Liver (tissue), 9 donors: ENCODE results near the gene NKIRAS1. TPM values are rescaled to one million over a fixed set of nuclear protein-coding genes. Genes with fewer than 3 reads are reported as not detected.

Experiments used
- DNase-seq: peaks from one replicate; pipeline ENCODE4 v3.0.0-alpha.2; 2017; ENCODE audit warnings: low spot score
- H3K27ac ChIP-seq, 2 donors: one replicate each; pipeline ENCODE4 v1.7.0; 2013; ENCODE audit warnings: inconsistent platforms in 2 of 2, low read length in 2 of 2, control low read depth in 1 of 2, low read depth in 1 of 2, mild to moderate bottlenecking in 1 of 2
- H3K27me3 ChIP-seq, 4 donors: one replicate each; pipeline versions ENCODE4 v1.6.1 to v1.7.0; 2013; ENCODE audit warnings: low read length in 3 of 4, inconsistent platforms in 1 of 4, mild to moderate bottlenecking in 1 of 4, moderate library complexity in 1 of 4; ENCODE audit not compliant: control insufficient read depth in 4 of 4, insufficient read depth in 4 of 4
- H3K36me3 ChIP-seq, 4 donors: one replicate each; pipeline versions ENCODE4 v1.6.1 to v1.7.0; 2013; ENCODE audit warnings: low read length in 3 of 4, mild to moderate bottlenecking in 3 of 4, low read depth in 1 of 4, moderate library complexity in 1 of 4; ENCODE audit not compliant: control insufficient read depth in 4 of 4, insufficient read depth in 3 of 4
- H3K4me1 ChIP-seq, 4 donors: one replicate each; pipeline versions ENCODE4 v1.6.1 to v1.7.0; 2013; ENCODE audit warnings: low read length in 3 of 4, mild to moderate bottlenecking in 3 of 4, moderate library complexity in 1 of 4; ENCODE audit not compliant: control insufficient read depth in 4 of 4, insufficient read depth in 4 of 4
- H3K4me3 ChIP-seq, 3 donors: one replicate each; pipeline versions ENCODE4 v1.6.1 to v1.7.0; 2013; ENCODE audit warnings: low read length in 3 of 3, control low read depth in 1 of 3, low read depth in 1 of 3, mild to moderate bottlenecking in 1 of 3
- H3K9ac ChIP-seq, 2 donors: one replicate each; pipeline ENCODE4 v1.7.0; 2013; ENCODE audit warnings: low read length in 2 of 2, mild to moderate bottlenecking in 2 of 2, moderate library complexity in 2 of 2, control low read depth in 1 of 2, low read depth in 1 of 2
- H3K9me3 ChIP-seq, 4 donors: one replicate each; pipeline versions ENCODE4 v1.6.1 to v1.7.0; 2013; ENCODE audit warnings: low read length in 3 of 4; ENCODE audit not compliant: control insufficient read depth in 4 of 4
- EGR1 ChIP-seq, 2 donors: IDR thresholded peaks; 2 replicates each; pipeline ENCODE4 v1.6.1; 2016 to 2018; ENCODE audit warnings: antibody characterized with exemption in 2 of 2, low read depth in 2 of 2
- FOXA1 ChIP-seq: IDR thresholded peaks from 2 replicates; pipeline ENCODE4 v1.6.1; 2016; ENCODE audit warnings: antibody characterized with exemption
- FOXA2 ChIP-seq: IDR thresholded peaks from 2 replicates; pipeline ENCODE4 v1.6.1; 2016; ENCODE audit warnings: antibody characterized with exemption
- GABPA ChIP-seq, 2 donors: IDR thresholded peaks in 1 of 2; conservative IDR thresholded peaks in 1 of 2; 2 replicates each; pipeline ENCODE4 v1.6.1; 2016; ENCODE audit warnings: antibody characterized with exemption in 2 of 2, mild to moderate bottlenecking in 1 of 2, moderate library complexity in 1 of 2
- HNF4A ChIP-seq, 2 donors: conservative IDR thresholded peaks; 2 replicates each; pipeline ENCODE4 v1.6.1; 2016; ENCODE audit warnings: antibody characterized with exemption in 2 of 2, mild to moderate bottlenecking in 2 of 2
- HNF4G ChIP-seq: IDR thresholded peaks from 2 replicates; pipeline ENCODE4 v1.6.1; 2016; ENCODE audit warnings: antibody characterized with exemption
- JUND ChIP-seq, 2 donors: IDR thresholded peaks; 2 replicates each; pipeline ENCODE4 v1.6.1; 2016; ENCODE audit warnings: antibody characterized with exemption in 2 of 2
- RXRA ChIP-seq, 2 donors: IDR thresholded peaks; 2 replicates each; pipeline ENCODE4 v1.6.1; 2017 to 2018; ENCODE audit warnings: antibody characterized with exemption in 2 of 2, mild to moderate bottlenecking in 1 of 2
- SP1 ChIP-seq: IDR thresholded peaks from 2 replicates; pipeline ENCODE4 v1.6.1; 2018; ENCODE audit warnings: antibody characterized with exemption, mild to moderate bottlenecking
- TAF1 ChIP-seq: conservative IDR thresholded peaks from 2 replicates; pipeline ENCODE4 v1.6.1; 2016; ENCODE audit warnings: antibody characterized with exemption, mild to moderate bottlenecking
- YY1 ChIP-seq: IDR thresholded peaks from 2 replicates; pipeline ENCODE4 v1.6.1; 2016; ENCODE audit warnings: antibody characterized with exemption, mild to moderate bottlenecking
- WGBS: extraction: QIAGEN DNeasy Blood & Tissue Kit; methylation state at CpG from one replicate; pipeline ENCODE4 v1.1.7; 2013; 5-methylcytosine and 5-hydroxymethylcytosine counted together
- polyA plus RNA-seq, 2 donors: library from polyadenylated mRNA; stranded (reverse) in 1 of 2; unstranded in 1 of 2; fragments of 200-250 nt in 1 of 2; fragments of >200 nt in 1 of 2; fragmentation: Nextera tagmentation in 1 of 2; extraction: Ambion mirVana in 1 of 2; gene quantifications; one replicate each; pipeline versions ENCODE4 v1.2.1 to v1.2.3, GENCODE V29; 2013 to 2015
- total RNA-seq, 2 donors: library from RNA; depleted of rRNA; stranded (reverse); fragments of >200 nt; gene quantifications; one replicate each; pipeline ENCODE4 v1.2.3, GENCODE V29; 2014
- TF ChIP-seq, protein P1 (sequence below): fragments of 150-350 bp; IDR thresholded peaks from 2 replicates; pipeline ENCODE4 v1.5.1; 2017; ENCODE audit warnings: improper control_type of control experiment, low read depth, low read length; ENCODE audit not compliant: missing input control
- TF ChIP-seq, protein P2 (sequence below): IDR thresholded peaks from 2 replicates; pipeline ENCODE4 v1.6.1; 2016; ENCODE audit warnings: antibody characterized with exemption, mild to moderate bottlenecking
- TF ChIP-seq, protein P3 (sequence below): IDR thresholded peaks from 2 replicates; pipeline ENCODE4 v1.6.1; 2016; ENCODE audit warnings: antibody characterized with exemption
- TF ChIP-seq, protein P4 (sequence below): IDR thresholded peaks from 2 replicates; pipeline ENCODE4 v1.6.1; 2016; ENCODE audit warnings: antibody characterized with exemption
- TF ChIP-seq, protein P5 (sequence below): IDR thresholded peaks from 2 replicates; pipeline ENCODE4 v1.6.1; 2016; ENCODE audit warnings: antibody characterized with exemption
- donor health status: healthy.
- donor health status: healthy.
- donor health status: healthy.
- donor health status: healthy.
- donor health status: healthy.

Gene NKIRAS1
- total and polyA plus RNA-seq, 4 donors = 4.6 to 12.6 (median 8.4) TPM

DNA sequence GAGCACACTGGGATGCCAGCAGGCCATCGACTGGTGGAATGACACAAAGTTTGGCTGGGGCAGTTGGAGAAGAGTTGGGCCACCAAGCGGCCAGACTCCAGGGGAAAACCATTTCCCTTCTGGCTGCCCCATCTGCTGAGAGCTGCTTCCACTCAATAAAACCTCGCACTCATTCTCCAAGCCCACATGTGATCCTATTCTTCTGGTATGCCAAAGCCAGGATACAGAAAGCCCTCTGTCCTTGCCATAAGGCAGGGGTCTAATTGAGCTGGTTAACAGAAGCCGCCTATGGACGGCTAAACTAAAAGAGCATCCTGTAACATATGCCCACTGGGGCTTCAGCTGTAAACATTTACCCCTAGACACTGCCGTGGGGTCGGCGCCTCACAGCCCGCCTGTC, 55.1 kb downstream of the NKIRAS1 start:
- H3K27me3 ChIP-seq = no peaks in the 10 kb centered on the region
- H3K4me1 ChIP-seq = peaks cover 0 to 22% (median 12%) of the 10 kb centered on the region in 4 donors
- TF ChIP-seq, protein P1, sequence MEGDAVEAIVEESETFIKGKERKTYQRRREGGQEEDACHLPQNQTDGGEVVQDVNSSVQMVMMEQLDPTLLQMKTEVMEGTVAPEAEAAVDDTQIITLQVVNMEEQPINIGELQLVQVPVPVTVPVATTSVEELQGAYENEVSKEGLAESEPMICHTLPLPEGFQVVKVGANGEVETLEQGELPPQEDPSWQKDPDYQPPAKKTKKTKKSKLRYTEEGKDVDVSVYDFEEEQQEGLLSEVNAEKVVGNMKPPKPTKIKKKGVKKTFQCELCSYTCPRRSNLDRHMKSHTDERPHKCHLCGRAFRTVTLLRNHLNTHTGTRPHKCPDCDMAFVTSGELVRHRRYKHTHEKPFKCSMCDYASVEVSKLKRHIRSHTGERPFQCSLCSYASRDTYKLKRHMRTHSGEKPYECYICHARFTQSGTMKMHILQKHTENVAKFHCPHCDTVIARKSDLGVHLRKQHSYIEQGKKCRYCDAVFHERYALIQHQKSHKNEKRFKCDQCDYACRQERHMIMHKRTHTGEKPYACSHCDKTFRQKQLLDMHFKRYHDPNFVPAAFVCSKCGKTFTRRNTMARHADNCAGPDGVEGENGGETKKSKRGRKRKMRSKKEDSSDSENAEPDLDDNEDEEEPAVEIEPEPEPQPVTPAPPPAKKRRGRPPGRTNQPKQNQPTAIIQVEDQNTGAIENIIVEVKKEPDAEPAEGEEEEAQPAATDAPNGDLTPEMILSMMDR = no peak
- no peak for TF ChIP-seq FOXA2
- TF ChIP-seq EGR1 (IDR thresholded peaks at IDR 0.05; ENCODE audit: low read depth in 2 of 2) = no peak
- no peak for TF ChIP-seq SP1
- TF ChIP-seq, protein P2, sequence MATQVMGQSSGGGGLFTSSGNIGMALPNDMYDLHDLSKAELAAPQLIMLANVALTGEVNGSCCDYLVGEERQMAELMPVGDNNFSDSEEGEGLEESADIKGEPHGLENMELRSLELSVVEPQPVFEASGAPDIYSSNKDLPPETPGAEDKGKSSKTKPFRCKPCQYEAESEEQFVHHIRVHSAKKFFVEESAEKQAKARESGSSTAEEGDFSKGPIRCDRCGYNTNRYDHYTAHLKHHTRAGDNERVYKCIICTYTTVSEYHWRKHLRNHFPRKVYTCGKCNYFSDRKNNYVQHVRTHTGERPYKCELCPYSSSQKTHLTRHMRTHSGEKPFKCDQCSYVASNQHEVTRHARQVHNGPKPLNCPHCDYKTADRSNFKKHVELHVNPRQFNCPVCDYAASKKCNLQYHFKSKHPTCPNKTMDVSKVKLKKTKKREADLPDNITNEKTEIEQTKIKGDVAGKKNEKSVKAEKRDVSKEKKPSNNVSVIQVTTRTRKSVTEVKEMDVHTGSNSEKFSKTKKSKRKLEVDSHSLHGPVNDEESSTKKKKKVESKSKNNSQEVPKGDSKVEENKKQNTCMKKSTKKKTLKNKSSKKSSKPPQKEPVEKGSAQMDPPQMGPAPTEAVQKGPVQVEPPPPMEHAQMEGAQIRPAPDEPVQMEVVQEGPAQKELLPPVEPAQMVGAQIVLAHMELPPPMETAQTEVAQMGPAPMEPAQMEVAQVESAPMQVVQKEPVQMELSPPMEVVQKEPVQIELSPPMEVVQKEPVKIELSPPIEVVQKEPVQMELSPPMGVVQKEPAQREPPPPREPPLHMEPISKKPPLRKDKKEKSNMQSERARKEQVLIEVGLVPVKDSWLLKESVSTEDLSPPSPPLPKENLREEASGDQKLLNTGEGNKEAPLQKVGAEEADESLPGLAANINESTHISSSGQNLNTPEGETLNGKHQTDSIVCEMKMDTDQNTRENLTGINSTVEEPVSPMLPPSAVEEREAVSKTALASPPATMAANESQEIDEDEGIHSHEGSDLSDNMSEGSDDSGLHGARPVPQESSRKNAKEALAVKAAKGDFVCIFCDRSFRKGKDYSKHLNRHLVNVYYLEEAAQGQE = no peak
- TF ChIP-seq YY1 = no peak
- TF ChIP-seq, protein P3, sequence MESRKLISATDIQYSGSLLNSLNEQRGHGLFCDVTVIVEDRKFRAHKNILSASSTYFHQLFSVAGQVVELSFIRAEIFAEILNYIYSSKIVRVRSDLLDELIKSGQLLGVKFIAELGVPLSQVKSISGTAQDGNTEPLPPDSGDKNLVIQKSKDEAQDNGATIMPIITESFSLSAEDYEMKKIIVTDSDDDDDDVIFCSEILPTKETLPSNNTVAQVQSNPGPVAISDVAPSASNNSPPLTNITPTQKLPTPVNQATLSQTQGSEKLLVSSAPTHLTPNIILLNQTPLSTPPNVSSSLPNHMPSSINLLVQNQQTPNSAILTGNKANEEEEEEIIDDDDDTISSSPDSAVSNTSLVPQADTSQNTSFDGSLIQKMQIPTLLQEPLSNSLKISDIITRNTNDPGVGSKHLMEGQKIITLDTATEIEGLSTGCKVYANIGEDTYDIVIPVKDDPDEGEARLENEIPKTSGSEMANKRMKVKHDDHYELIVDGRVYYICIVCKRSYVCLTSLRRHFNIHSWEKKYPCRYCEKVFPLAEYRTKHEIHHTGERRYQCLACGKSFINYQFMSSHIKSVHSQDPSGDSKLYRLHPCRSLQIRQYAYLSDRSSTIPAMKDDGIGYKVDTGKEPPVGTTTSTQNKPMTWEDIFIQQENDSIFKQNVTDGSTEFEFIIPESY = no peak
- TF ChIP-seq HNF4A (conservative IDR thresholded peaks at IDR 0.05) = no peak
- TF ChIP-seq HNF4G = no peak
- TF ChIP-seq RXRA (IDR thresholded peaks at IDR 0.05) = no peak
- TF ChIP-seq GABPA (IDR thresholded peaks at IDR 0.05 in 1 of 2, conservative IDR thresholded peaks at IDR 0.05 in 1 of 2) = no peak
- TF ChIP-seq, protein P4, sequence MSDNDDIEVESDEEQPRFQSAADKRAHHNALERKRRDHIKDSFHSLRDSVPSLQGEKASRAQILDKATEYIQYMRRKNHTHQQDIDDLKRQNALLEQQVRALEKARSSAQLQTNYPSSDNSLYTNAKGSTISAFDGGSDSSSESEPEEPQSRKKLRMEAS = no peak
- DNase-seq = no peak
- H3K4me3 ChIP-seq = no peak overlapping the region
- H3K9me3 ChIP-seq = no peaks in the 10 kb centered on the region
- 97% methylated on average over 9 of the region's 9 CpGs for WGBS
- H3K36me3 ChIP-seq = no peaks in the 10 kb centered on the region
- no peak overlapping the region for H3K9ac ChIP-seq
- no peak overlapping the region for H3K27ac ChIP-seq

DNA sequence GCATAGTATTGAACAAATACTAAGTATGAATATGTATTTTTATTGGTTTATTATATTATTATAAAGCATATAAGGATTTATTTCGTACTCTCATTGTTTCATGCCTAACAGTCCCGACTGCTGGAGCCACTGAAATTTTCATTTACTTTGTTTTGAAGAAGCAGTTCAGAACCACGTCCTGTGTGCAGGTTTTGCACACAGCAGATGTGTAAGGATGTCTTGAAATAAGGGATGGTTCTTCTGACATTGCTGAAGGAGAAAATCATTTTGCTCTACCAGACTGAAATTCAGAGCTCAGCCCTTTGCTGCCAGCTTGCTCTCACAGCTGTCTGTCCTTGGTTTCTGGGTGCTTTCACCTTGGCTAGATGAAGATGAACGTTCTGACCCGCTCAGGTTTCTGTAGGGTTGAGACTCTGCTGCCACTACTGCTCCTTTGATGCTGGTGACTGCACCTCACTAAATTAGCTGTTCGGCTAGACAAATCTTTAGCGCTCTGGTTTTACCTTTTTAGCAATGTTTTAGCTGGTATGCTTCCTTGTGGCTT, 56.9 kb downstream of the NKIRAS1 start:
- Histone ChIP-seq H3K9ac (no peak overlapping the region), H3K9me3 (no peaks in the 10 kb centered on the region), H3K27ac (no peak overlapping the region), H3K4me1 (peaks cover 0 to 15% (median 3%) of the 10 kb centered on the region in 4 donors), H3K4me3 (no peak overlapping the region), H3K36me3 (no peaks in the 10 kb centered on the region), H3K27me3 (no peaks in the 10 kb centered on the region)
- TF ChIP-seq, protein P4 = no peak
- no peak for TF ChIP-seq TAF1
- TF ChIP-seq JUND (IDR thresholded peaks at IDR 0.05) = no peak
- TF ChIP-seq, protein P2 = no peak
- TF ChIP-seq, protein P5, sequence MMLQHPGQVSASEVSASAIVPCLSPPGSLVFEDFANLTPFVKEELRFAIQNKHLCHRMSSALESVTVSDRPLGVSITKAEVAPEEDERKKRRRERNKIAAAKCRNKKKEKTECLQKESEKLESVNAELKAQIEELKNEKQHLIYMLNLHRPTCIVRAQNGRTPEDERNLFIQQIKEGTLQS = no peak
- TF ChIP-seq FOXA1 = no peak
- TF ChIP-seq GABPA (IDR thresholded peaks at IDR 0.05 in 1 of 2, conservative IDR thresholded peaks at IDR 0.05 in 1 of 2) = no peak
- no peak for TF ChIP-seq HNF4G
- TF ChIP-seq YY1 = no peak
- TF ChIP-seq, protein P3 = no peak
- no peak for DNase-seq
- WGBS = 94% methylated on average over 7 of the region's 7 CpGs
